GM23338 (cell line): ENCODE data around the gene SPTB. TPM values are rescaled to one million over a fixed set of nuclear protein-coding genes. Genes with fewer than 3 reads are reported as not detected.

ENCODE experiments used
- ATAC-seq: fragments of 200-7000 bp; cut with Tn5 transposase; 3 replicates; pipeline ENCODE4 v1.9.1; 2020
- DNase-seq: peaks from one replicate; pipeline ENCODE4 v3.0.0-alpha.2; 2015; ENCODE audit warnings: low spot score
- H2AFZ ChIP-seq: fragments of 200-600 bp; sonication (generic); 2 replicates; pipeline ENCODE4 v1.8.0; 2016; ENCODE audit warnings: antibody characterized with exemption, mild to moderate bottlenecking, moderate library complexity
- H3F3A ChIP-seq: fragments of 200-600 bp; sonication (generic); replicated peaks from 2 replicates; pipeline ENCODE4 v1.8.0; 2017; ENCODE audit warnings: antibody characterized with exemption, mixed run types, low read depth
- H3K27ac ChIP-seq: fragments of 200-600 bp; sonication (generic); 2 replicates; pipeline ENCODE4 v1.6.1; 2016; ENCODE audit warnings: low read depth
- H3K27me3 ChIP-seq: fragments of 200-600 bp; sonication (generic); 2 replicates; pipeline ENCODE4 v1.8.0; 2016; ENCODE audit warnings: mild to moderate bottlenecking, mixed run types, moderate library complexity; ENCODE audit not compliant: insufficient read depth
- H3K36me3 ChIP-seq: fragments of 200-600 bp; sonication (generic); 2 replicates; pipeline ENCODE4 v1.8.0; 2016; ENCODE audit warnings: mild to moderate bottlenecking; ENCODE audit not compliant: insufficient read depth
- H3K4me1 ChIP-seq: fragments of 200-600 bp; sonication (generic); 2 replicates; pipeline ENCODE4 v1.8.0; 2016; ENCODE audit warnings: mild to moderate bottlenecking, moderate library complexity; ENCODE audit not compliant: insufficient read depth
- H3K4me2 ChIP-seq: fragments of 200-600 bp; sonication (generic); 2 replicates; pipeline ENCODE4 v1.7.1; 2017; ENCODE audit warnings: mixed run types
- H3K4me3 ChIP-seq: fragments of 200-600 bp; sonication (generic); 2 replicates; pipeline ENCODE4 v1.6.1; 2016; ENCODE audit warnings: mixed run types
- H3K79me2 ChIP-seq: fragments of 200-600 bp; sonication (generic); replicated peaks from 2 replicates; pipeline ENCODE4 v1.8.0; 2017; ENCODE audit warnings: mild to moderate bottlenecking; ENCODE audit not compliant: insufficient read depth
- H3K9me2 ChIP-seq: fragments of 200-600 bp; sonication (generic); 2 replicates; pipeline ENCODE4 v1.8.0; 2017; ENCODE audit not compliant: insufficient read depth
- H4K20me1 ChIP-seq: fragments of 200-600 bp; sonication (generic); replicated peaks from 2 replicates; pipeline ENCODE4 v1.8.0; 2017; ENCODE audit warnings: mild to moderate bottlenecking; ENCODE audit not compliant: insufficient read depth
- H3K27ac Mint-ChIP-seq: 2 replicates; pipeline ENCODE4 v1.8.0; 2020; ENCODE audit warnings: inconsistent platforms, mild to moderate bottlenecking, moderate library complexity, mixed read lengths
- H3K27me3 Mint-ChIP-seq: 3 replicates; pipeline ENCODE4 v1.8.0; 2022; ENCODE audit warnings: low read depth, mild to moderate bottlenecking, moderate library complexity, mixed read lengths, inconsistent platforms; ENCODE audit not compliant: insufficient read depth, poor library complexity
- H3K36me3 Mint-ChIP-seq: 3 replicates; pipeline ENCODE4 v1.8.0; 2021; ENCODE audit warnings: low read depth, mild to moderate bottlenecking, inconsistent platforms, moderate library complexity, mixed read lengths
- H3K4me1 Mint-ChIP-seq: 3 replicates; pipeline ENCODE4 v1.8.0; 2020; ENCODE audit warnings: mild to moderate bottlenecking, inconsistent platforms, mixed read lengths
- H3K4me3 Mint-ChIP-seq: 3 replicates; pipeline ENCODE4 v1.8.0; 2021; ENCODE audit warnings: moderate library complexity, mild to moderate bottlenecking, inconsistent platforms, mixed read lengths
- H3K9me3 Mint-ChIP-seq: 3 replicates; pipeline ENCODE4 v1.8.0; 2020; ENCODE audit warnings: moderate library complexity, mild to moderate bottlenecking, inconsistent platforms, mixed read lengths
- CREB1 ChIP-seq: fragments of 250-450 bp; sonication (Bioruptor Pico); IDR thresholded peaks from 2 replicates; pipeline ENCODE4 v1.5.0; 2020; ENCODE audit warnings: low read depth, mild to moderate bottlenecking, moderate library complexity
- ETS1 ChIP-seq: IDR thresholded peaks from 2 replicates; pipeline ENCODE4 v1.6.1; 2016; ENCODE audit warnings: antibody characterized with exemption
- EZH2 ChIP-seq: fragments of 200-600 bp; sonication (generic); IDR thresholded peaks from one replicate; pipeline ENCODE4 v1.8.0; 2017; ENCODE audit warnings: antibody characterized with exemption, mild to moderate bottlenecking, low read depth; ENCODE audit not compliant: unreplicated experiment
- EZH2phosphoT487 ChIP-seq: fragments of 200-600 bp; sonication (generic); IDR thresholded peaks from one replicate; pipeline ENCODE4 v1.8.1; 2018; ENCODE audit warnings: antibody characterized with exemption; ENCODE audit not compliant: unreplicated experiment
- JUNB ChIP-seq: IDR thresholded peaks from one replicate; pipeline ENCODE4 v1.6.1; 2016; ENCODE audit warnings: antibody characterized with exemption; ENCODE audit not compliant: unreplicated experiment
- NANOG ChIP-seq: IDR thresholded peaks from 2 replicates; pipeline ENCODE4 v1.6.1; 2016; ENCODE audit warnings: antibody characterized with exemption, borderline replicate concordance
- POLR2AphosphoS5 ChIP-seq: IDR thresholded peaks from 2 replicates; pipeline ENCODE4 v1.6.1; 2016; ENCODE audit warnings: antibody characterized with exemption, low read depth
- STAT1 ChIP-seq: IDR thresholded peaks from one replicate; pipeline ENCODE4 v1.6.1; 2016; ENCODE audit warnings: antibody characterized with exemption; ENCODE audit not compliant: unreplicated experiment
- ZNF114 ChIP-seq: fragments of 250-450 bp; sonication (Bioruptor Pico); IDR thresholded peaks from 2 replicates; pipeline ENCODE4 v1.5.0; 2020; ENCODE audit warnings: mild to moderate bottlenecking, moderate library complexity
- ZNF331 ChIP-seq: fragments of 250-450 bp; sonication (Bioruptor Pico); IDR thresholded peaks from 2 replicates; pipeline ENCODE4 v1.5.0; 2020; ENCODE audit warnings: low read depth, mild to moderate bottlenecking, moderate library complexity
- ZNF462 ChIP-seq: fragments of 250-450 bp; sonication (Bioruptor Pico); IDR thresholded peaks from 2 replicates; pipeline ENCODE4 v1.5.0; 2020; ENCODE audit warnings: mild to moderate bottlenecking, moderate library complexity
- polyA plus RNA-seq: library from polyadenylated mRNA; unstranded; fragments of >200 nt; fragmentation: Nextera tagmentation; extraction: Ambion mirVana; gene quantifications from 2 replicates; pipeline ENCODE4 v1.2.1, GENCODE V29; 2016
- total RNA-seq: library from RNA; depleted of rRNA; stranded (reverse); fragments of >200 nt; shearing (Covaris generic); gene quantifications from 2 replicates; pipeline ENCODE4 v1.2.3, GENCODE V29; 2014
- TF ChIP-seq, protein P1 (sequence below): IDR thresholded peaks from one replicate; pipeline ENCODE4 v1.6.1; 2018; ENCODE audit warnings: antibody characterized with exemption; ENCODE audit not compliant: unreplicated experiment
- TF ChIP-seq, protein P2 (sequence below), 2 experiments: fragments of 200-600 bp in 1 of 2; sonication (generic) in 1 of 2; conservative IDR thresholded peaks; 2 replicates each; pipeline versions ENCODE4 v1.5.1 to v1.6.1; 2016 to 2017; ENCODE audit warnings: antibody characterized with exemption in 2 of 2, low read depth in 2 of 2, mild to moderate bottlenecking in 2 of 2, moderate library complexity in 1 of 2

SPTB gene
- total and polyA plus RNA-seq, 2 experiments from 2014 or later: 1.1 to 1.9 TPM

- Histone ChIP-seq H3F3A (no peaks in the 10 kb centered on the region), H3K9me2 (peaks cover 7% of the 10 kb centered on the region), H3K27me3 (no peaks in the 10 kb centered on the region), H4K20me1 (no peaks in the 10 kb centered on the region), H3K36me3 (no peaks in the 10 kb centered on the region), H3K4me2 (no peak overlapping the region), H3K4me1 (peaks cover 19% of the 10 kb centered on the region), H3K79me2 (no peaks in the 10 kb centered on the region), H2AFZ (no peak overlapping the region), H3K27ac (no peak overlapping the region), H3K4me3 (no peak overlapping the region)
- ATAC-seq: peak; percentile 61
- H3K27me3 Mint-ChIP-seq: peaks cover 7% of the 10 kb centered on the region
- peak; percentile 46 for DNase-seq
- H3K4me3 Mint-ChIP-seq: no peak overlapping the region
- TF ChIP-seq EZH2 (no peak), EZH2phosphoT487 (no peak), NANOG (no peak), POLR2AphosphoS5 (no peak), ZNF331 (CRISPR knock-in tag) (no peak), ETS1 (no peak), JUNB (no peak), ZNF462 (no peak), STAT1 (no peak), CREB1 (CRISPR knock-in tag) (no peak), ZNF114 (CRISPR knock-in tag) (no peak)
- TF ChIP-seq, protein P1, sequence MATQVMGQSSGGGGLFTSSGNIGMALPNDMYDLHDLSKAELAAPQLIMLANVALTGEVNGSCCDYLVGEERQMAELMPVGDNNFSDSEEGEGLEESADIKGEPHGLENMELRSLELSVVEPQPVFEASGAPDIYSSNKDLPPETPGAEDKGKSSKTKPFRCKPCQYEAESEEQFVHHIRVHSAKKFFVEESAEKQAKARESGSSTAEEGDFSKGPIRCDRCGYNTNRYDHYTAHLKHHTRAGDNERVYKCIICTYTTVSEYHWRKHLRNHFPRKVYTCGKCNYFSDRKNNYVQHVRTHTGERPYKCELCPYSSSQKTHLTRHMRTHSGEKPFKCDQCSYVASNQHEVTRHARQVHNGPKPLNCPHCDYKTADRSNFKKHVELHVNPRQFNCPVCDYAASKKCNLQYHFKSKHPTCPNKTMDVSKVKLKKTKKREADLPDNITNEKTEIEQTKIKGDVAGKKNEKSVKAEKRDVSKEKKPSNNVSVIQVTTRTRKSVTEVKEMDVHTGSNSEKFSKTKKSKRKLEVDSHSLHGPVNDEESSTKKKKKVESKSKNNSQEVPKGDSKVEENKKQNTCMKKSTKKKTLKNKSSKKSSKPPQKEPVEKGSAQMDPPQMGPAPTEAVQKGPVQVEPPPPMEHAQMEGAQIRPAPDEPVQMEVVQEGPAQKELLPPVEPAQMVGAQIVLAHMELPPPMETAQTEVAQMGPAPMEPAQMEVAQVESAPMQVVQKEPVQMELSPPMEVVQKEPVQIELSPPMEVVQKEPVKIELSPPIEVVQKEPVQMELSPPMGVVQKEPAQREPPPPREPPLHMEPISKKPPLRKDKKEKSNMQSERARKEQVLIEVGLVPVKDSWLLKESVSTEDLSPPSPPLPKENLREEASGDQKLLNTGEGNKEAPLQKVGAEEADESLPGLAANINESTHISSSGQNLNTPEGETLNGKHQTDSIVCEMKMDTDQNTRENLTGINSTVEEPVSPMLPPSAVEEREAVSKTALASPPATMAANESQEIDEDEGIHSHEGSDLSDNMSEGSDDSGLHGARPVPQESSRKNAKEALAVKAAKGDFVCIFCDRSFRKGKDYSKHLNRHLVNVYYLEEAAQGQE: no peak
- TF ChIP-seq, protein P2, sequence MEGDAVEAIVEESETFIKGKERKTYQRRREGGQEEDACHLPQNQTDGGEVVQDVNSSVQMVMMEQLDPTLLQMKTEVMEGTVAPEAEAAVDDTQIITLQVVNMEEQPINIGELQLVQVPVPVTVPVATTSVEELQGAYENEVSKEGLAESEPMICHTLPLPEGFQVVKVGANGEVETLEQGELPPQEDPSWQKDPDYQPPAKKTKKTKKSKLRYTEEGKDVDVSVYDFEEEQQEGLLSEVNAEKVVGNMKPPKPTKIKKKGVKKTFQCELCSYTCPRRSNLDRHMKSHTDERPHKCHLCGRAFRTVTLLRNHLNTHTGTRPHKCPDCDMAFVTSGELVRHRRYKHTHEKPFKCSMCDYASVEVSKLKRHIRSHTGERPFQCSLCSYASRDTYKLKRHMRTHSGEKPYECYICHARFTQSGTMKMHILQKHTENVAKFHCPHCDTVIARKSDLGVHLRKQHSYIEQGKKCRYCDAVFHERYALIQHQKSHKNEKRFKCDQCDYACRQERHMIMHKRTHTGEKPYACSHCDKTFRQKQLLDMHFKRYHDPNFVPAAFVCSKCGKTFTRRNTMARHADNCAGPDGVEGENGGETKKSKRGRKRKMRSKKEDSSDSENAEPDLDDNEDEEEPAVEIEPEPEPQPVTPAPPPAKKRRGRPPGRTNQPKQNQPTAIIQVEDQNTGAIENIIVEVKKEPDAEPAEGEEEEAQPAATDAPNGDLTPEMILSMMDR (conservative IDR thresholded peaks at IDR 0.05; ENCODE audit: low read depth in 2 of 2): no peak
- no peaks in the 10 kb centered on the region; the same call in 2 of the 3 replicates for H3K9me3 Mint-ChIP-seq
- no peak overlapping the region for H3K27ac Mint-ChIP-seq
- H3K4me1 Mint-ChIP-seq: peaks cover 35% of the 10 kb centered on the region
- no peaks in the 10 kb centered on the region for H3K36me3 Mint-ChIP-seq
Measured at GRCh38 chr14:64845878-64846277, 33.8 kb downstream of the SPTB start.
